Central memory CD8-positive, alpha-beta T cell (primary cell): ENCODE data around the gene SKOR1.
A peak's percentile ranks its signal among the peaks of the same experiment; 100 is the strongest.

Experiments used
- ATAC-seq: fragments of 150-1000 bp; cut with Tn5 transposase; replicated peaks from 2 replicates; pipeline ENCODE4 v1.10.0; 2022; ENCODE audit warnings: mild to moderate bottlenecking, moderate FRiP score, moderate number of reproducible peaks; ENCODE audit not compliant: poor library complexity, severe bottlenecking; ENCODE audit errors: extremely low read depth
- DNase-seq, 2 donors: peaks; one replicate each; pipeline ENCODE4 v3.0.0; 2021; ENCODE audit warnings: low spot score in 2 of 2
- H3K27ac Mint-ChIP-seq: one replicate; pipeline ENCODE4 v1.8.0; 2022; ENCODE audit warnings: low read depth, mild to moderate bottlenecking, moderate library complexity, mixed read lengths
- H3K27me3 Mint-ChIP-seq: one replicate; pipeline ENCODE4 v1.8.0; 2022; ENCODE audit warnings: mixed read lengths
- H3K36me3 Mint-ChIP-seq: one replicate; pipeline ENCODE4 v1.8.0; 2022; ENCODE audit warnings: mild to moderate bottlenecking, moderate library complexity, mixed read lengths; ENCODE audit not compliant: insufficient read depth
- H3K4me1 Mint-ChIP-seq: one replicate; pipeline ENCODE4 v1.8.0; 2022; ENCODE audit warnings: mixed read lengths
- H3K4me3 Mint-ChIP-seq: one replicate; pipeline ENCODE4 v1.8.0; 2022; ENCODE audit warnings: mild to moderate bottlenecking, moderate library complexity, mixed read lengths
- H3K9me3 Mint-ChIP-seq: one replicate; pipeline ENCODE4 v1.8.0; 2022; ENCODE audit warnings: mixed read lengths

SKOR1 gene

GRCh38 chr15:67784090-67784781 lies 41.1 kb upstream of the SKOR1 start:
- no peaks in the 10 kb centered on the region for H3K9me3 Mint-ChIP-seq
- H3K4me1 Mint-ChIP-seq, result peaks cover 38% of the 10 kb centered on the region
- DNase-seq (peak in 1 of 2 donors; percentile 26), ATAC-seq (peak; percentile 39)
- H3K36me3 Mint-ChIP-seq, result peaks cover 5% of the 10 kb centered on the region
- no peaks in the 10 kb centered on the region for H3K27me3 Mint-ChIP-seq
- peak overlapping the region; percentile 80 for H3K27ac Mint-ChIP-seq
- H3K4me3 Mint-ChIP-seq, result peak overlapping the region; percentile 53

GRCh38 chr15:67784856-67785430 lies 40.4 kb upstream of the SKOR1 start:
- no peaks in the 10 kb centered on the region for H3K27me3 Mint-ChIP-seq
- H3K27ac Mint-ChIP-seq, result peak overlapping the region; percentile 80
- DNase-seq, result no peak
- no peaks in the 10 kb centered on the region for H3K9me3 Mint-ChIP-seq
- peaks cover 5% of the 10 kb centered on the region for H3K36me3 Mint-ChIP-seq
- peak overlapping the region; percentile 53 for H3K4me3 Mint-ChIP-seq
- peaks cover 38% of the 10 kb centered on the region for H3K4me1 Mint-ChIP-seq
- ATAC-seq, result no peak

- H3K4me3 Mint-ChIP-seq, result no peak overlapping the region
Observed at GRCh38 chr15:67785431-67785830, 39.9 kb upstream of the SKOR1 start.

GRCh38 chr15:67786646-67787045 lies 38.7 kb upstream of the SKOR1 start:
- H3K9me3 Mint-ChIP-seq, result no peaks in the 10 kb centered on the region

More at GRCh38 chr15:67785431-67785830, 39.9 kb upstream of the SKOR1 start:
- H3K4me1 Mint-ChIP-seq, result peaks cover 38% of the 10 kb centered on the region
- H3K27me3 Mint-ChIP-seq, result no peaks in the 10 kb centered on the region
- no peak for ATAC-seq
- DNase-seq, result no peak
- peaks cover 5% of the 10 kb centered on the region for H3K36me3 Mint-ChIP-seq
- H3K27ac Mint-ChIP-seq, result peak overlapping the region; percentile 80
- H3K9me3 Mint-ChIP-seq, result no peaks in the 10 kb centered on the region

GRCh38 chr15:67788986-67789385 lies 36.3 kb upstream of the SKOR1 start:
- Mint-ChIP-seq H3K9me3 (no peaks in the 10 kb centered on the region), H3K27ac (no peak overlapping the region), H3K27me3 (no peaks in the 10 kb centered on the region), H3K4me1 (peaks cover 25% of the 10 kb centered on the region), H3K36me3 (peaks cover 6% of the 10 kb centered on the region), H3K4me3 (no peak overlapping the region)
- ATAC-seq (no peak), DNase-seq (no peak)

More at GRCh38 chr15:67786646-67787045, 38.7 kb upstream of the SKOR1 start:
- DNase-seq (no peak), ATAC-seq (no peak)
- no peaks in the 10 kb centered on the region for H3K27me3 Mint-ChIP-seq
- H3K27ac Mint-ChIP-seq, result peak overlapping the region; percentile 42
- peaks cover 38% of the 10 kb centered on the region for H3K4me1 Mint-ChIP-seq
- H3K4me3 Mint-ChIP-seq, result no peak overlapping the region
- H3K36me3 Mint-ChIP-seq, result peaks cover 6% of the 10 kb centered on the region

- Mint-ChIP-seq H3K4me1 (peaks cover 8% of the 10 kb centered on the region), H3K27ac (no peak overlapping the region), H3K36me3 (peaks cover 3% of the 10 kb centered on the region), H3K9me3 (no peaks in the 10 kb centered on the region), H3K27me3 (no peaks in the 10 kb centered on the region), H3K4me3 (no peak overlapping the region)
- ATAC-seq, result no peak
- no peak for DNase-seq
Observed at GRCh38 chr15:67790610-67791319, 34.5 kb upstream of the SKOR1 start.

- Mint-ChIP-seq H3K27me3 (no peaks in the 10 kb centered on the region), H3K4me3 (no peak overlapping the region), H3K27ac (no peak overlapping the region), H3K36me3 (peaks cover 5% of the 10 kb centered on the region), H3K9me3 (no peaks in the 10 kb centered on the region), H3K4me1 (peaks cover 6% of the 10 kb centered on the region)
- ATAC-seq (no peak), DNase-seq (no peak)
Observed at GRCh38 chr15:67792250-67792942, 32.9 kb upstream of the SKOR1 start.

GRCh38 chr15:67794832-67795574 lies 30.3 kb upstream of the SKOR1 start:
- DNase-seq (no peak), ATAC-seq (no peak)
- no peak overlapping the region for H3K27ac Mint-ChIP-seq
- peaks cover 5% of the 10 kb centered on the region for H3K36me3 Mint-ChIP-seq
- H3K4me3 Mint-ChIP-seq, result no peak overlapping the region
- peaks cover 6% of the 10 kb centered on the region for H3K4me1 Mint-ChIP-seq
- H3K9me3 Mint-ChIP-seq, result no peaks in the 10 kb centered on the region
- no peaks in the 10 kb centered on the region for H3K27me3 Mint-ChIP-seq

GRCh38 chr15:67796196-67797127 lies 28.8 kb upstream of the SKOR1 start:
- DNase-seq, result no peak
- peak overlapping the region; percentile 5 for H3K27ac Mint-ChIP-seq
- peaks cover 4% of the 10 kb centered on the region for H3K36me3 Mint-ChIP-seq
- no peak overlapping the region for H3K4me3 Mint-ChIP-seq
- no peaks in the 10 kb centered on the region for H3K9me3 Mint-ChIP-seq
- no peaks in the 10 kb centered on the region for H3K27me3 Mint-ChIP-seq
- peaks cover 6% of the 10 kb centered on the region for H3K4me1 Mint-ChIP-seq
- ATAC-seq, result no peak

- Mint-ChIP-seq H3K36me3 (peaks cover 4% of the 10 kb centered on the region), H3K4me1 (peaks cover 6% of the 10 kb centered on the region), H3K27me3 (no peaks in the 10 kb centered on the region), H3K9me3 (no peaks in the 10 kb centered on the region), H3K4me3 (no peak overlapping the region), H3K27ac (no peak overlapping the region)
- DNase-seq (no peak), ATAC-seq (no peak)
Observed at GRCh38 chr15:67799801-67800205, 25.5 kb upstream of the SKOR1 start.

- peaks cover 3% of the 10 kb centered on the region for H3K36me3 Mint-ChIP-seq
- H3K27ac Mint-ChIP-seq, result no peak overlapping the region
- ATAC-seq (no peak), DNase-seq (no peak)
- H3K9me3 Mint-ChIP-seq, result no peaks in the 10 kb centered on the region
- no peaks in the 10 kb centered on the region for H3K27me3 Mint-ChIP-seq
- H3K4me3 Mint-ChIP-seq, result no peak overlapping the region
- peaks cover 3% of the 10 kb centered on the region for H3K4me1 Mint-ChIP-seq
Observed at GRCh38 chr15:67801142-67801541, 24.2 kb upstream of the SKOR1 start.
